Activated T-cell treated with anti-CD3 and anti-CD28 coated beads, Interleukin-2, amount 50 U/mL, for 72 hours (primary cell): Measurements from ENCODE around the gene COL19A1. TPM values are rescaled to one million over a fixed set of nuclear protein-coding genes. Genes with fewer than 3 reads are reported as not detected.

ENCODE experiments used
- ATAC-seq, 2 donors: fragments of 150-1000 bp; cut with Tn5 transposase; replicated peaks in 1 of 2; 2 replicates each; pipeline ENCODE4 v1.10.0; 2021; ENCODE audit warnings: moderate library complexity in 2 of 2, mild to moderate bottlenecking in 1 of 2
- DNase-seq, 2 donors: peaks; one replicate each; pipeline ENCODE4 v3.0.0; 2021 to 2022; ENCODE audit warnings: mixed read lengths in 1 of 2
- H3K27ac Mint-ChIP-seq: one replicate; pipeline ENCODE4 v1.8.0; 2022; ENCODE audit warnings: mild to moderate bottlenecking, moderate library complexity, mixed read lengths
- H3K27me3 Mint-ChIP-seq: one replicate; pipeline ENCODE4 v1.8.0; 2022; ENCODE audit warnings: low read depth, mixed read lengths
- H3K36me3 Mint-ChIP-seq, 2 donors: one replicate each; pipeline ENCODE4 v1.8.0; 2022; ENCODE audit warnings: mixed read lengths in 2 of 2, mild to moderate bottlenecking in 1 of 2; ENCODE audit not compliant: insufficient read depth in 2 of 2
- H3K4me1 Mint-ChIP-seq: one replicate; pipeline ENCODE4 v1.8.0; 2022; ENCODE audit warnings: low read depth, mixed read lengths
- H3K4me3 Mint-ChIP-seq, 2 donors: one replicate each; pipeline ENCODE4 v1.8.0; 2022; ENCODE audit warnings: mild to moderate bottlenecking in 2 of 2, mixed read lengths in 2 of 2, moderate library complexity in 2 of 2
- H3K9me3 Mint-ChIP-seq, 2 donors: one replicate each; pipeline ENCODE4 v1.8.0; 2022; ENCODE audit warnings: mixed read lengths in 2 of 2
- total RNA-seq, 2 donors: library from RNA; stranded (reverse); gene quantifications; one replicate each; pipeline ENCODE4 v1.2.3, GENCODE V29; 2022

The COL19A1 gene
- total RNA-seq, 2 donors from 2014 or later = 0.19 to 0.26 TPM

- H3K36me3 Mint-ChIP-seq = no peaks in the 10 kb centered on the region
- H3K27ac Mint-ChIP-seq = no peak overlapping the region
- DNase-seq (no peak), ATAC-seq (no peak)
- H3K27me3 Mint-ChIP-seq = peaks cover 13% of the 10 kb centered on the region
- H3K4me3 Mint-ChIP-seq = no peak overlapping the region
- no peaks in the 10 kb centered on the region for H3K9me3 Mint-ChIP-seq
- peaks cover 5% of the 10 kb centered on the region for H3K4me1 Mint-ChIP-seq
Measured at GRCh38 chr6:70171236-70171635, 304.9 kb downstream of the COL19A1 start.

- Mint-ChIP-seq H3K36me3 (no peaks in the 10 kb centered on the region), H3K4me3 (no peak overlapping the region), H3K27ac (no peak overlapping the region), H3K27me3 (peaks cover 8% of the 10 kb centered on the region), H3K9me3 (no peaks in the 10 kb centered on the region), H3K4me1 (no peaks in the 10 kb centered on the region)
- ATAC-seq (no peak), DNase-seq (no peak)
Measured at GRCh38 chr6:70172252-70172651, 305.9 kb downstream of the COL19A1 start.

- Mint-ChIP-seq H3K9me3 (no peaks in the 10 kb centered on the region), H3K27me3 (peaks cover 9% of the 10 kb centered on the region), H3K36me3 (no peaks in the 10 kb centered on the region), H3K27ac (no peak overlapping the region), H3K4me3 (no peak overlapping the region), H3K4me1 (no peaks in the 10 kb centered on the region)
- no peak for DNase-seq
- ATAC-seq = no peak
Measured at GRCh38 chr6:70175770-70176169, 309.4 kb downstream of the COL19A1 start.

GRCh38 chr6:70176842-70177550 lies 310.6 kb downstream of the COL19A1 start:
- Mint-ChIP-seq H3K4me3 (no peak overlapping the region), H3K36me3 (no peaks in the 10 kb centered on the region), H3K4me1 (no peaks in the 10 kb centered on the region), H3K27ac (no peak overlapping the region), H3K27me3 (peaks cover 9% of the 10 kb centered on the region), H3K9me3 (no peaks in the 10 kb centered on the region)
- DNase-seq = no peak
- no peak for ATAC-seq

GRCh38 chr6:70180183-70180900 lies 314.0 kb downstream of the COL19A1 start:
- Mint-ChIP-seq H3K27ac (no peak overlapping the region), H3K36me3 (no peaks in the 10 kb centered on the region), H3K9me3 (no peaks in the 10 kb centered on the region), H3K4me1 (no peaks in the 10 kb centered on the region), H3K27me3 (peaks cover 9% of the 10 kb centered on the region), H3K4me3 (no peak overlapping the region)
- DNase-seq (no peak), ATAC-seq (peak in 1 of 2 donors; percentile 14)

GRCh38 chr6:70180901-70181599 lies 314.7 kb downstream of the COL19A1 start:
- H3K36me3 Mint-ChIP-seq = no peaks in the 10 kb centered on the region
- DNase-seq (peak; percentile 1 to 7), ATAC-seq (peak; percentile 89 to 94)
- H3K27ac Mint-ChIP-seq = no peak overlapping the region
- peaks cover 9% of the 10 kb centered on the region for H3K27me3 Mint-ChIP-seq
- no peaks in the 10 kb centered on the region for H3K9me3 Mint-ChIP-seq
- no peak overlapping the region for H3K4me3 Mint-ChIP-seq
- no peaks in the 10 kb centered on the region for H3K4me1 Mint-ChIP-seq

GRCh38 chr6:70183538-70183937 lies 317.2 kb downstream of the COL19A1 start:
- Mint-ChIP-seq H3K36me3 (no peaks in the 10 kb centered on the region), H3K9me3 (no peaks in the 10 kb centered on the region), H3K27me3 (no peaks in the 10 kb centered on the region), H3K4me1 (no peaks in the 10 kb centered on the region), H3K27ac (no peak overlapping the region), H3K4me3 (no peak overlapping the region)
- DNase-seq (no peak), ATAC-seq (no peak)

GRCh38 chr6:70184723-70185122 lies 318.4 kb downstream of the COL19A1 start:
- no peaks in the 10 kb centered on the region for H3K4me1 Mint-ChIP-seq
- no peak overlapping the region for H3K4me3 Mint-ChIP-seq
- H3K27me3 Mint-ChIP-seq = no peaks in the 10 kb centered on the region
- H3K36me3 Mint-ChIP-seq = no peaks in the 10 kb centered on the region
- no peak for ATAC-seq
- no peak for DNase-seq
- no peak overlapping the region for H3K27ac Mint-ChIP-seq
- no peaks in the 10 kb centered on the region for H3K9me3 Mint-ChIP-seq

GRCh38 chr6:70186461-70186860 lies 320.1 kb downstream of the COL19A1 start:
- H3K4me1 Mint-ChIP-seq = no peaks in the 10 kb centered on the region
- no peaks in the 10 kb centered on the region for H3K27me3 Mint-ChIP-seq
- no peaks in the 10 kb centered on the region for H3K36me3 Mint-ChIP-seq
- H3K9me3 Mint-ChIP-seq = no peaks in the 10 kb centered on the region
- no peak overlapping the region for H3K27ac Mint-ChIP-seq
- no peak overlapping the region for H3K4me3 Mint-ChIP-seq
- DNase-seq = no peak
- ATAC-seq = no peak

GRCh38 chr6:70188202-70188601 lies 321.8 kb downstream of the COL19A1 start:
- DNase-seq (no peak), ATAC-seq (no peak)
- Mint-ChIP-seq H3K27me3 (peaks cover 6% of the 10 kb centered on the region), H3K4me1 (no peaks in the 10 kb centered on the region), H3K36me3 (no peaks in the 10 kb centered on the region), H3K4me3 (no peak overlapping the region), H3K9me3 (no peaks in the 10 kb centered on the region), H3K27ac (no peak overlapping the region)

GRCh38 chr6:70194421-70194820 lies 328.1 kb downstream of the COL19A1 start:
- Mint-ChIP-seq H3K9me3 (no peaks in the 10 kb centered on the region), H3K27me3 (peaks cover 6% of the 10 kb centered on the region), H3K4me3 (no peak overlapping the region), H3K36me3 (no peaks in the 10 kb centered on the region), H3K4me1 (no peaks in the 10 kb centered on the region), H3K27ac (no peak overlapping the region)
- ATAC-seq = no peak
- DNase-seq = no peak

- no peaks in the 10 kb centered on the region for H3K4me1 Mint-ChIP-seq
Measured at GRCh38 chr6:70196531-70196930, 330.2 kb downstream of the COL19A1 start.

GRCh38 chr6:70198785-70199184 lies 332.4 kb downstream of the COL19A1 start:
- no peaks in the 10 kb centered on the region for H3K4me1 Mint-ChIP-seq
- no peak for DNase-seq
- no peaks in the 10 kb centered on the region for H3K27me3 Mint-ChIP-seq
- no peak overlapping the region for H3K4me3 Mint-ChIP-seq
- ATAC-seq = no peak
- no peak overlapping the region for H3K27ac Mint-ChIP-seq
- H3K36me3 Mint-ChIP-seq = no peaks in the 10 kb centered on the region
- no peaks in the 10 kb centered on the region for H3K9me3 Mint-ChIP-seq

More at GRCh38 chr6:70196531-70196930, 330.2 kb downstream of the COL19A1 start:
- H3K27ac Mint-ChIP-seq = no peak overlapping the region
- ATAC-seq (no peak), DNase-seq (no peak)
- H3K36me3 Mint-ChIP-seq = no peaks in the 10 kb centered on the region
- no peaks in the 10 kb centered on the region for H3K9me3 Mint-ChIP-seq
- no peak overlapping the region for H3K4me3 Mint-ChIP-seq
- peaks cover 6% of the 10 kb centered on the region for H3K27me3 Mint-ChIP-seq
